ENCODE measurements around the gene RPL9.

GRCh38 chr4:39415678-39416283 lies 42.9 kb downstream of the RPL9 start:
- TF ChIP-seq POLR2A (IDR thresholded peaks at IDR 0.05): no peak
- TF ChIP-seq CTCF (IDR thresholded peaks at IDR 0.05): no peak
